GM12892 (cell line): ENCODE measurements around the gene ZNF407.

Experiments used
- POLR2A ChIP-seq: IDR thresholded peaks from 2 replicates; pipeline ENCODE4 v1.6.1; 2011; ENCODE audit warnings: low read depth, low read length, control low read depth
- POLR2AphosphoS5 ChIP-seq: IDR thresholded peaks from 2 replicates; pipeline ENCODE4 v1.6.1; 2011; ENCODE audit warnings: low read depth, low read length, control low read depth

DNA sequence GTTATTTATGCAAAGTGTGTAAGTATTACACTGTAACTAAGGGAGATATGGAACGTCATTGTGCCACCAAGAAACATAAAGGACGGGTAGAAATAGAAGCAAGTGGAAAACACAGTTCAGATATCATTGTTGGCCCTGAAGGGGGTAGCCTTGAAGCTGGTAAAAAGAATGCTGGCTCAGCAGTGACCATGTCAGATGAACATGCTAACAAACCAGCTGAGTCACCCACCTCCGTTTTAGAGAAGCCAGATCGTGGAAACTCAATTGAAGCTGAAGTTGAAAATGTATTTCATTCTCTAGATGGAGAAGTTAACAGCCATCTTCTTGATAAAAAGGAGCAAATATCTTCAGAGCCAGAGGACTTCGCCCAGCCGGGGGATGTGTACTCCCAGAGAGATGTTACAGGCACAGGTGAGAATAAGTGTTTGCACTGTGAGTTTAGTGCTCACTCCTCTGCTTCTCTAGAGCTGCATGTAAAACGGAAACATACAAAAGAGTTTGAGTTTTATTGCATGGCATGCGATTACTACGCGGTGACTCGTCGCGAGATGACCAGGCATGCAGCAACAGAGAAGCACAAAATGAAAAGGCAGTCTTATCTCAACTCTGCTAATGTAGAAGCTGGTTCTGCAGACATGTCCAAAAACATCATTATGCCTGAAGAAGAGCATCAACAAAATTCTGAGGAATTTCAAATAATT lies 36.1 kb downstream of the ZNF407 start:
- TF ChIP-seq POLR2AphosphoS5 (no peak), POLR2A (no peak)
